GM12878 (cell line): ENCODE data around the gene SLC35E4. TPM values are rescaled to one million over a fixed set of nuclear protein-coding genes. Genes with fewer than 3 reads are reported as not detected.
"Not testable (repeated sequence)": the region's sequence is repeated elsewhere in the genome, so short reads cannot be mapped to it uniquely, and the experiment has no call there.

ENCODE experiments used
- ATAC-seq: fragments of 200-7000 bp; cut with Tn5 transposase; 3 replicates; pipeline ENCODE4 v1.9.1; 2020; ENCODE audit warnings: mild to moderate bottlenecking, moderate library complexity
- BruUV-seq: library from RNA; stranded (reverse); fragments of 400-500 nt; replicated peaks from 2 replicates; lab custom pipeline; 2021; lab: Mats Ljungman, UMichigan
- CTCF ChIA-PET: fragments of 300-600 bp; sonication (Branson Sonifier 250); formaldehyde crosslinking; extraction: SDS; loops from one replicate; lab custom pipeline; 2021; ENCODE audit warnings: inconsistent platforms; lab: Yijun Ruan, JAX
- POLR2A ChIA-PET: fragments of 350-600 bp; formaldehyde crosslinking; extraction: SDS; loops from one replicate; lab custom pipeline; 2021; ENCODE audit warnings: inconsistent platforms; lab: Charles Lee
- RAD21 ChIA-PET: fragments of 300-600 bp; sonication (Branson Sonifier 250); formaldehyde crosslinking; loops from one replicate; lab custom pipeline; 2023; ENCODE audit warnings: antibody characterized with exemption; ENCODE audit not compliant: unreplicated experiment; lab: Charles Lee
- SMC1A ChIA-PET: fragments of 300-600 bp; sonication (Branson Sonifier 250); formaldehyde crosslinking; loops from one replicate; lab custom pipeline; 2023; ENCODE audit not compliant: unreplicated experiment, uncharacterized antibody; lab: Charles Lee
- DNase-seq: peaks from one replicate; pipeline ENCODE4 v3.0.0-alpha.2; 2011; ENCODE audit warnings: low read depth, low spot score
- FAIRE-seq: peaks from 3 replicates; lab custom pipeline; 2011; peaks lifted over from hg19 to GRCh38; lab: Jason Lieb, UNC
- H2AFZ ChIP-seq: 2 replicates; pipeline ENCODE4 v1.6.0; 2011; ENCODE audit warnings: low read depth, low read length, control low read depth; ENCODE audit not compliant: control insufficient read depth
- H3K27ac ChIP-seq: 2 replicates; pipeline ENCODE4 v1.5.1; 2011; ENCODE audit warnings: control low read depth; ENCODE audit not compliant: control insufficient read depth, insufficient read depth
- H3K27me3 ChIP-seq, 2 experiments: replicated peaks in 1 of 2; 2 replicates each; pipeline versions ENCODE4 v1.6.0 to v1.6.1; 2011; ENCODE audit warnings: low read length in 1 of 2; ENCODE audit not compliant: control insufficient read depth in 2 of 2, insufficient read depth in 2 of 2
- H3K36me3 ChIP-seq, 2 experiments: 2 replicates each; pipeline ENCODE4 v1.5.1; 2011; ENCODE audit warnings: low read length in 1 of 2; ENCODE audit not compliant: control insufficient read depth in 2 of 2, insufficient read depth in 2 of 2
- H3K4me1 ChIP-seq: 2 replicates; pipeline ENCODE4 v1.6.1; 2011; ENCODE audit warnings: mild to moderate bottlenecking, low read length, moderate library complexity, mixed read lengths; ENCODE audit not compliant: control insufficient read depth, insufficient read depth
- H3K4me2 ChIP-seq: 2 replicates; pipeline ENCODE4 v1.6.0; 2011; ENCODE audit warnings: control low read depth; ENCODE audit not compliant: control insufficient read depth, insufficient read depth
- H3K4me3 ChIP-seq: fragments of 200-600 bp; sonication (generic); 2 replicates; pipeline ENCODE4 v1.5.1; 2016
- H3K79me2 ChIP-seq: 2 replicates; pipeline ENCODE4 v1.6.0; 2011; ENCODE audit warnings: low read length; ENCODE audit not compliant: control insufficient read depth, insufficient read depth
- H3K9ac ChIP-seq: 2 replicates; pipeline ENCODE4 v1.8.0; 2011; ENCODE audit warnings: low read length, control low read depth, mixed read lengths; ENCODE audit not compliant: control insufficient read depth, insufficient read depth
- H3K9me3 ChIP-seq: replicated peaks from 3 replicates; pipeline ENCODE4 v1.5.1; 2011; ENCODE audit warnings: mild to moderate bottlenecking, low read length; ENCODE audit not compliant: control insufficient read depth, insufficient read depth
- H4K20me1 ChIP-seq: 2 replicates; pipeline ENCODE4 v1.6.0; 2011; ENCODE audit not compliant: control insufficient read depth, insufficient read depth
- ATF7 ChIP-seq: fragments of 450-650 bp; IDR thresholded peaks from 2 replicates; pipeline ENCODE4 v1.6.1; 2016; ENCODE audit warnings: low read depth, mild to moderate bottlenecking
- CBX3 ChIP-seq: fragments of 200-600 bp; sonication (generic); IDR thresholded peaks from 2 replicates; pipeline ENCODE4 v1.6.1; 2016; ENCODE audit warnings: low read depth, borderline replicate concordance
- EED ChIP-seq: sonication (generic); IDR thresholded peaks from 2 replicates; pipeline ENCODE4 v1.6.1; 2016; ENCODE audit warnings: antibody characterized with exemption, low read depth
- HCFC1 ChIP-seq: fragments of 150-350 bp; IDR thresholded peaks from 2 replicates; pipeline ENCODE4 v1.6.1; 2014; ENCODE audit warnings: low read length
- KLF5 ChIP-seq: fragments of 450-650 bp; IDR thresholded peaks from 2 replicates; pipeline ENCODE4 v1.6.1; 2014; ENCODE audit warnings: mild to moderate bottlenecking; ENCODE audit not compliant: partially characterized antibody
- NFIC ChIP-seq: IDR thresholded peaks from 2 replicates; pipeline ENCODE4 v1.6.1; 2012; ENCODE audit warnings: low read depth, mild to moderate bottlenecking, inconsistent platforms, low read length, moderate library complexity
- NR2C1 ChIP-seq: fragments of 450-650 bp; IDR thresholded peaks from 2 replicates; pipeline ENCODE4 v1.6.1; 2017; ENCODE audit warnings: antibody characterized with exemption, mild to moderate bottlenecking, moderate library complexity
- RCOR1 ChIP-seq: conservative IDR thresholded peaks from 2 replicates; pipeline ENCODE4 v1.6.1; 2012; ENCODE audit warnings: low read depth, low read length, improper control_type of control experiment
- SMC3 ChIP-seq: IDR thresholded peaks from 2 replicates; pipeline ENCODE4 v1.6.1; 2011; ENCODE audit warnings: low read length, improper control_type of control experiment, borderline replicate concordance
- SREBF1 ChIP-seq: IDR thresholded peaks from 2 replicates; pipeline ENCODE4 v1.6.1; 2012; ENCODE audit warnings: mild to moderate bottlenecking, low read length
- YBX1 ChIP-seq: fragments of 450-650 bp; IDR thresholded peaks from 2 replicates; pipeline ENCODE4 v1.6.1; 2016; ENCODE audit warnings: antibody characterized with exemption
- WGBS: methylation state at CpG from one replicate; pipeline ENCODE4 v1.1.6; 2016; ENCODE audit warnings: low lambda C conversion rate; ENCODE audit not compliant: insufficient replicate concordance, insufficient coverage; ENCODE audit errors: missing lambda C conversion rate; 5-methylcytosine and 5-hydroxymethylcytosine counted together
- in situ Hi-C: fragments of 300-500 bp; cut with MboI; formaldehyde crosslinking; loops from 9 replicates; pipeline ENCODE4 v1.14.3; 2018; ENCODE audit warnings: mixed read lengths
- intact Hi-C: fragments of 100-400 bp; cut with micrococcal nuclease; formaldehyde crosslinking; loops from one replicate; pipeline ENCODE4 v1.14.2; 2022; ENCODE audit not compliant: unreplicated experiment
- polyA plus RNA-seq, 11 experiments: library from polyadenylated mRNA; depleted of rRNA in 4 of 11; unstranded in 6 of 11; stranded (reverse) in 5 of 11; fragments of >200 nt; fragmentation: Nextera tagmentation in 4 of 11; fragmentation: Illumina TruSeq in 1 of 11; extraction: Ambion mirVana in 4 of 11; extraction: Trizol in 1 of 11; gene quantifications; 1 replicate in 1 of 11; 2 replicates in 10 of 11; pipeline versions ENCODE4 v1.2.1 to v1.2.3, GENCODE V29; 2011 to 2016; ENCODE audit warnings: inconsistent platforms in 2 of 11, missing spikeins in 2 of 11, low read depth in 1 of 11
- total RNA-seq, 4 experiments: library from RNA; depleted of rRNA in 3 of 4; stranded (reverse); fragments of >200 nt in 3 of 4; fragmentation: Illumina TruSeq in 1 of 4; extraction: Trizol in 1 of 4; gene quantifications; 2 replicates each; pipeline versions ENCODE4 v1.2.1 to v1.2.3, GENCODE V29; 2013 to 2021
- TF ChIP-seq, protein P1 (sequence below): fragments of 450-650 bp; IDR thresholded peaks from 2 replicates; pipeline ENCODE4 v1.6.1; 2014; ENCODE audit warnings: mild to moderate bottlenecking
- TF ChIP-seq, protein P2 (sequence below): IDR thresholded peaks from 2 replicates; pipeline ENCODE4 v1.6.1; 2012; ENCODE audit warnings: low read length, inconsistent platforms
- TF ChIP-seq, protein P3 (sequence below): fragments of 450-650 bp; IDR thresholded peaks from 2 replicates; pipeline ENCODE4 v1.6.1; 2016; ENCODE audit warnings: mild to moderate bottlenecking

Gene SLC35E4
- total and polyA plus RNA-seq, 10 of the 15 experiments (the other 5 are each of a cell fraction or from before 2014, with no cell fraction given), result 0.16 to 5.3 (median 2.9) TPM; not detected in 1

DNA sequence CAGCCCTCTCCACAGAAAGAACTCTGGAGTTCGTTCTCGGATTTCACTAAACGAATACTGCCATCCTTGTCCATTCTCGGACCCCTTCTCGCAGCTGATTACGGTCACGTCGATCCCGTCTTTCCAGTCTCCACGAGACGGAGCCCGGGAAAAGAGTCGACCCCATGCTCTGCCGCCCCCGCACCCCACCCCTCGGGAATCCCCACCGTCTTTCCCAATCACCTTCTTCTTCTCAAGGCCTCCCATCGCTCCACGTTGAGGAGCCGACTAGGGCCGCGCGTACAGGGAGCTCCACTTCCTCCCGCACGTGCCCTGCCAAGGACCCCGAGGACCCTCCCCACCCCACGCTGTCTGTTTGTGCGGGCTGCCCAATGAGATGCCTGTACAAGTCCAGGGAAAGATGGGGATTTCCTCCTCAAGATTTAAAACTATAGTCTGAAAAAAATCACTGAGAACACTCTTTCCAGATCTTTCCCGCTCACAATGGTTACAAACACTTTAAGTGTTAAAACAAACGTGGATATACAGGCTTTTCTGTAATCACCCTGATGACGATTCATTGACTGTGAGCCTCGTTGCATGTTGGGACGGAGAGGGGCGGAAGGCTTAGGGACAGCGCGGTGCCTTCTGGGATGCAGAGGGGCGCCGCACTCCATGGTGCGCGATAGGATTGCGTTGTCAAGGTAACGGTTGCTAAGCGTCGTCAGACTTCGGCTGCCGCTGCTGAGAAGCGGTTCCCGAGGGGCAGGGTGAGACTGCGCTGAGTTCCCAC lies 43.8 kb upstream of the SLC35E4 start, which contains the start of gene PES1 (continued):
- TF ChIP-seq, protein P1, sequence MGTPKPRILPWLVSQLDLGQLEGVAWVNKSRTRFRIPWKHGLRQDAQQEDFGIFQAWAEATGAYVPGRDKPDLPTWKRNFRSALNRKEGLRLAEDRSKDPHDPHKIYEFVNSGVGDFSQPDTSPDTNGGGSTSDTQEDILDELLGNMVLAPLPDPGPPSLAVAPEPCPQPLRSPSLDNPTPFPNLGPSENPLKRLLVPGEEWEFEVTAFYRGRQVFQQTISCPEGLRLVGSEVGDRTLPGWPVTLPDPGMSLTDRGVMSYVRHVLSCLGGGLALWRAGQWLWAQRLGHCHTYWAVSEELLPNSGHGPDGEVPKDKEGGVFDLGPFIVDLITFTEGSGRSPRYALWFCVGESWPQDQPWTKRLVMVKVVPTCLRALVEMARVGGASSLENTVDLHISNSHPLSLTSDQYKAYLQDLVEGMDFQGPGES, result no peak
- no peak; the same call in 1 of the 2 replicates for TF ChIP-seq SREBF1
- TF ChIP-seq CBX3, result no peak
- TF ChIP-seq YBX1, result no peak
- peak; percentile 53; the same call in 1 of the 2 replicates for TF ChIP-seq NFIC
- TF ChIP-seq SMC3, result no peak
- no peak for TF ChIP-seq NR2C1
- TF ChIP-seq ATF7, result peak; percentile 97
- no peak for TF ChIP-seq EED
- TF ChIP-seq RCOR1, result no peak
- TF ChIP-seq HCFC1, result peak; percentile 97
- TF ChIP-seq, all 136 proteins: peak for 58

DNA sequence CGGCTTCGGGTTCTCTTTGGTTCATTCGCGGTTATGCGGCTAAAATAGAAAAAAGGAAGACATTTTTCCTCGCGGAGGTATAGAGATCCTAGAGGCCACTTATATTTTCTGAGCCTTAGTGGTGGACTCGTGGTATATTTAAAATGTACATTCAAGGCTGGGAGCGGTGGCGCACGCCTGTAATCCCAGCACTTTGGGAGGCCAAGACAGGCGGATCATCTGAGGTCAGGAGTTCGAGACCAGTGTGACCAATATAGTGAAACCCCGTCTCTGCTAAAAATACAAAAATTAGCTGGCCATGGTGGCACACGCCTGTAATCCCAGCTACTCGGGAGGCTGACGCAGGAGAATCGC lies 43.2 kb upstream of the SLC35E4 start:
- CTCF ChIA-PET, result interaction anchor here (0.7 to 6.6 kb wide), 6 partner anchors 10 to 376 kb away, joined by 3 to 45 read pairs (median 6); partner anchors contain the start of genes MORC2, SLC35E4 and TCN2
- H3K9me3 ChIP-seq, BruUV-seq, ATAC-seq, H4K20me1 ChIP-seq, H3K4me1 ChIP-seq, H3K9ac ChIP-seq, H2AFZ ChIP-seq, FAIRE-seq, H3K27ac ChIP-seq, H3K4me3 ChIP-seq, DNase-seq, in situ Hi-C loops, RAD21 ChIA-PET, H3K27me3 ChIP-seq, intact Hi-C loops: not testable (repeated sequence)
- POLR2A ChIA-PET, result interaction anchor here (1.2 to 1.3 kb wide), 3 partner anchors 12 to 16 kb away, joined by 3 to 7 read pairs (median 4); no protein-coding TSS in a partner anchor
- Histone ChIP-seq H3K36me3 (peaks cover 4 to 18% of the 10 kb centered on the region in 2 experiments), H3K79me2 (peaks cover 26% of the 10 kb centered on the region), H3K4me2 (peak overlapping the region; percentile 56; the same call in 1 of the 2 replicates)
- TF ChIP-seq, protein P2, sequence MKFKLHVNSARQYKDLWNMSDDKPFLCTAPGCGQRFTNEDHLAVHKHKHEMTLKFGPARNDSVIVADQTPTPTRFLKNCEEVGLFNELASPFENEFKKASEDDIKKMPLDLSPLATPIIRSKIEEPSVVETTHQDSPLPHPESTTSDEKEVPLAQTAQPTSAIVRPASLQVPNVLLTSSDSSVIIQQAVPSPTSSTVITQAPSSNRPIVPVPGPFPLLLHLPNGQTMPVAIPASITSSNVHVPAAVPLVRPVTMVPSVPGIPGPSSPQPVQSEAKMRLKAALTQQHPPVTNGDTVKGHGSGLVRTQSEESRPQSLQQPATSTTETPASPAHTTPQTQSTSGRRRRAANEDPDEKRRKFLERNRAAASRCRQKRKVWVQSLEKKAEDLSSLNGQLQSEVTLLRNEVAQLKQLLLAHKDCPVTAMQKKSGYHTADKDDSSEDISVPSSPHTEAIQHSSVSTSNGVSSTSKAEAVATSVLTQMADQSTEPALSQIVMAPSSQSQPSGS, result 0 out of 2 replicates have a peak, but pooled peaks have one; percentile 5
- TF ChIP-seq, protein P3, sequence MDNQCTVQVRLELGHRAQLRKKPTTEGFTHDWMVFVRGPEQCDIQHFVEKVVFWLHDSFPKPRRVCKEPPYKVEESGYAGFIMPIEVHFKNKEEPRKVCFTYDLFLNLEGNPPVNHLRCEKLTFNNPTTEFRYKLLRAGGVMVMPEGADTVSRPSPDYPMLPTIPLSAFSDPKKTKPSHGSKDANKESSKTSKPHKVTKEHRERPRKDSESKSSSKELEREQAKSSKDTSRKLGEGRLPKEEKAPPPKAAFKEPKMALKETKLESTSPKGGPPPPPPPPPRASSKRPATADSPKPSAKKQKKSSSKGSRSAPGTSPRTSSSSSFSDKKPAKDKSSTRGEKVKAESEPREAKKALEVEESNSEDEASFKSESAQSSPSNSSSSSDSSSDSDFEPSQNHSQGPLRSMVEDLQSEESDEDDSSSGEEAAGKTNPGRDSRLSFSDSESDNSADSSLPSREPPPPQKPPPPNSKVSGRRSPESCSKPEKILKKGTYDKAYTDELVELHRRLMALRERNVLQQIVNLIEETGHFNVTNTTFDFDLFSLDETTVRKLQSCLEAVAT, result 0 out of 2 replicates have a peak, but pooled peaks have one; percentile 45
- peak; percentile 8 for TF ChIP-seq KLF5
- WGBS, result 29% methylated on average over 18 of the region's 18 CpGs
- SMC1A ChIA-PET, result interaction anchor here (0.7 to 0.9 kb wide), 3 partner anchors 9 to 163 kb away, joined by 3 to 4 read pairs (median 3); no protein-coding TSS in a partner anchor
